Peyer's patch (tissue), 4 donors: ENCODE measurements around the gene RTTN. TPM values are rescaled to one million over a fixed set of nuclear protein-coding genes. Genes with fewer than 3 reads are reported as not detected.

Source experiments
- DNase-seq, 3 donors: peaks; one replicate each; pipeline ENCODE4 v3.0.0-alpha.2; 2017 to 2019
- H3K27ac ChIP-seq, 4 donors: fragments of 200-600 bp; sonication (generic); one replicate each; pipeline ENCODE4 v1.5.1; 2016 to 2019
- H3K27me3 ChIP-seq, 2 donors: fragments of 200-600 bp; sonication (generic); one replicate each; pipeline ENCODE4 v1.5.1; 2019
- H3K36me3 ChIP-seq, 3 donors: fragments of 200-600 bp; sonication (generic); one replicate each; pipeline ENCODE4 v1.5.1; 2016 to 2019
- H3K4me1 ChIP-seq, 4 donors: fragments of 200-600 bp; sonication (generic); one replicate each; pipeline ENCODE4 v1.5.1; 2016 to 2019
- H3K4me3 ChIP-seq, 4 donors: fragments of 200-600 bp; sonication (generic); 1 replicate in 3 of 4; 2 replicates in 1 of 4; pipeline ENCODE4 v1.5.1; 2016 to 2019; ENCODE audit warnings: mild to moderate bottlenecking in 1 of 4
- H3K9me3 ChIP-seq, 4 donors: fragments of 200-600 bp; sonication (generic); one replicate each; pipeline ENCODE4 v1.5.1; 2016 to 2019; ENCODE audit warnings: mild to moderate bottlenecking in 1 of 4
- CTCF ChIP-seq, 6 experiments: fragments of 450-650 bp in 4 of 6; fragments of 200-600 bp in 2 of 6; sonication (generic) in 1 of 6; IDR thresholded peaks; one replicate each; pipeline ENCODE4 v1.5.1; 2017 to 2019; ENCODE audit warnings: antibody characterized with exemption in 6 of 6, mild to moderate bottlenecking in 3 of 6, moderate library complexity in 1 of 6
- POLR2A ChIP-seq, 2 donors: fragments of 450-650 bp; IDR thresholded peaks; one replicate each; pipeline ENCODE4 v1.5.1; 2017; ENCODE audit warnings: antibody characterized with exemption in 2 of 2, mild to moderate bottlenecking in 2 of 2, moderate library complexity in 2 of 2
- total RNA-seq, 4 donors: library from RNA; depleted of rRNA; stranded (reverse); fragments of >200 nt; gene quantifications; one replicate each; pipeline ENCODE4 v1.1.0, GENCODE V29; 2016

The RTTN gene
- total RNA-seq, 4 donors from 2014 or later: 15.3 to 28.1 (median 22.2) TPM

- TF ChIP-seq POLR2A (IDR thresholded peaks at IDR 0.05): no peak
- no peak for TF ChIP-seq CTCF (IDR thresholded peaks at IDR 0.05)
- H3K36me3 ChIP-seq: peaks cover 0 to 26% (median 0%) of the 10 kb centered on the region in 3 donors
- no peaks in the 10 kb centered on the region for H3K4me1 ChIP-seq
- no peaks in the 10 kb centered on the region for H3K9me3 ChIP-seq
- H3K27me3 ChIP-seq: no peaks in the 10 kb centered on the region
- no peak overlapping the region for H3K4me3 ChIP-seq
- no peak overlapping the region for H3K27ac ChIP-seq
- DNase-seq: no peak
Observed at GRCh38 chr18:70059684-70060083, 145.8 kb downstream of the RTTN start.

GRCh38 chr18:70058916-70059315 is 146.6 kb downstream of the RTTN start:
- DNase-seq: no peak
- no peaks in the 10 kb centered on the region for H3K27me3 ChIP-seq
- H3K4me1 ChIP-seq: no peaks in the 10 kb centered on the region
- H3K9me3 ChIP-seq: no peaks in the 10 kb centered on the region
- H3K4me3 ChIP-seq: no peak overlapping the region
- H3K27ac ChIP-seq: no peak overlapping the region
- H3K36me3 ChIP-seq: peaks cover 0 to 26% (median 0%) of the 10 kb centered on the region in 3 donors
- TF ChIP-seq CTCF (IDR thresholded peaks at IDR 0.05) (no peak), POLR2A (IDR thresholded peaks at IDR 0.05) (no peak)

GRCh38 chr18:70047931-70048603 is 157.4 kb downstream of the RTTN start:
- DNase-seq: no peak
- TF ChIP-seq POLR2A (IDR thresholded peaks at IDR 0.05) (no peak), CTCF (IDR thresholded peaks at IDR 0.05) (no peak)
- no peaks in the 10 kb centered on the region for H3K9me3 ChIP-seq

GRCh38 chr18:70046796-70047195 is 158.7 kb downstream of the RTTN start:
- no peak for TF ChIP-seq POLR2A (IDR thresholded peaks at IDR 0.05)
- no peak for TF ChIP-seq CTCF (IDR thresholded peaks at IDR 0.05)
- H3K4me3 ChIP-seq: no peak overlapping the region
- no peaks in the 10 kb centered on the region for H3K4me1 ChIP-seq
- no peak for DNase-seq
- no peaks in the 10 kb centered on the region for H3K27me3 ChIP-seq
- H3K36me3 ChIP-seq: no peaks in the 10 kb centered on the region
- H3K27ac ChIP-seq: no peak overlapping the region
- H3K9me3 ChIP-seq: no peaks in the 10 kb centered on the region

More at GRCh38 chr18:70047931-70048603, 157.4 kb downstream of the RTTN start:
- Histone ChIP-seq H3K36me3 (no peaks in the 10 kb centered on the region), H3K4me1 (no peaks in the 10 kb centered on the region), H3K27me3 (no peaks in the 10 kb centered on the region), H3K4me3 (no peak overlapping the region), H3K27ac (no peak overlapping the region)

- Histone ChIP-seq H3K27me3 (no peaks in the 10 kb centered on the region), H3K36me3 (no peaks in the 10 kb centered on the region), H3K9me3 (no peaks in the 10 kb centered on the region), H3K27ac (no peak overlapping the region), H3K4me3 (no peak overlapping the region), H3K4me1 (no peaks in the 10 kb centered on the region)
- no peak for TF ChIP-seq POLR2A (IDR thresholded peaks at IDR 0.05)
- TF ChIP-seq CTCF (IDR thresholded peaks at IDR 0.05): no peak
- no peak for DNase-seq
Observed at GRCh38 chr18:70046207-70046606, 159.3 kb downstream of the RTTN start.
